GM12878 (cell line): ENCODE measurements around the gene C6orf89. TPM values are rescaled to one million over a fixed set of nuclear protein-coding genes. Genes with fewer than 3 reads are reported as not detected.

Source experiments
- ATAC-seq: fragments of 200-7000 bp; cut with Tn5 transposase; 3 replicates; pipeline ENCODE4 v1.9.1; 2020; ENCODE audit warnings: mild to moderate bottlenecking, moderate library complexity
- BruUV-seq: library from RNA; stranded (reverse); fragments of 400-500 nt; replicated peaks from 2 replicates; lab custom pipeline; 2021; lab: Mats Ljungman, UMichigan
- CTCF ChIA-PET: fragments of 300-600 bp; sonication (Branson Sonifier 250); formaldehyde crosslinking; extraction: SDS; loops from one replicate; lab custom pipeline; 2021; ENCODE audit warnings: inconsistent platforms; lab: Yijun Ruan, JAX
- POLR2A ChIA-PET: fragments of 350-600 bp; formaldehyde crosslinking; extraction: SDS; loops from one replicate; lab custom pipeline; 2021; ENCODE audit warnings: inconsistent platforms; lab: Charles Lee
- RAD21 ChIA-PET: fragments of 300-600 bp; sonication (Branson Sonifier 250); formaldehyde crosslinking; loops from one replicate; lab custom pipeline; 2023; ENCODE audit warnings: antibody characterized with exemption; ENCODE audit not compliant: unreplicated experiment; lab: Charles Lee
- SMC1A ChIA-PET: fragments of 300-600 bp; sonication (Branson Sonifier 250); formaldehyde crosslinking; loops from one replicate; lab custom pipeline; 2023; ENCODE audit not compliant: unreplicated experiment, uncharacterized antibody; lab: Charles Lee
- DNase-seq: peaks from one replicate; pipeline ENCODE4 v3.0.0-alpha.2; 2011; ENCODE audit warnings: low read depth, low spot score
- FAIRE-seq: peaks from 3 replicates; lab custom pipeline; 2011; peaks lifted over from hg19 to GRCh38; lab: Jason Lieb, UNC
- H2AFZ ChIP-seq: 2 replicates; pipeline ENCODE4 v1.6.0; 2011; ENCODE audit warnings: low read depth, low read length, control low read depth; ENCODE audit not compliant: control insufficient read depth
- H3K27ac ChIP-seq: 2 replicates; pipeline ENCODE4 v1.5.1; 2011; ENCODE audit warnings: control low read depth; ENCODE audit not compliant: control insufficient read depth, insufficient read depth
- H3K27me3 ChIP-seq, 2 experiments: replicated peaks in 1 of 2; 2 replicates each; pipeline versions ENCODE4 v1.6.0 to v1.6.1; 2011; ENCODE audit warnings: low read length in 1 of 2; ENCODE audit not compliant: control insufficient read depth in 2 of 2, insufficient read depth in 2 of 2
- H3K36me3 ChIP-seq, 2 experiments: 2 replicates each; pipeline ENCODE4 v1.5.1; 2011; ENCODE audit warnings: low read length in 1 of 2; ENCODE audit not compliant: control insufficient read depth in 2 of 2, insufficient read depth in 2 of 2
- H3K4me1 ChIP-seq: 2 replicates; pipeline ENCODE4 v1.6.1; 2011; ENCODE audit warnings: mild to moderate bottlenecking, low read length, moderate library complexity, mixed read lengths; ENCODE audit not compliant: control insufficient read depth, insufficient read depth
- H3K4me2 ChIP-seq: 2 replicates; pipeline ENCODE4 v1.6.0; 2011; ENCODE audit warnings: control low read depth; ENCODE audit not compliant: control insufficient read depth, insufficient read depth
- H3K4me3 ChIP-seq: fragments of 200-600 bp; sonication (generic); 2 replicates; pipeline ENCODE4 v1.5.1; 2016
- H3K79me2 ChIP-seq: 2 replicates; pipeline ENCODE4 v1.6.0; 2011; ENCODE audit warnings: low read length; ENCODE audit not compliant: control insufficient read depth, insufficient read depth
- H3K9ac ChIP-seq: 2 replicates; pipeline ENCODE4 v1.8.0; 2011; ENCODE audit warnings: low read length, control low read depth, mixed read lengths; ENCODE audit not compliant: control insufficient read depth, insufficient read depth
- H3K9me3 ChIP-seq: replicated peaks from 3 replicates; pipeline ENCODE4 v1.5.1; 2011; ENCODE audit warnings: mild to moderate bottlenecking, low read length; ENCODE audit not compliant: control insufficient read depth, insufficient read depth
- H4K20me1 ChIP-seq: 2 replicates; pipeline ENCODE4 v1.6.0; 2011; ENCODE audit not compliant: control insufficient read depth, insufficient read depth
- BCL3 ChIP-seq: IDR thresholded peaks from 2 replicates; pipeline ENCODE4 v1.6.1; 2011; ENCODE audit warnings: borderline replicate concordance, low read depth, mild to moderate bottlenecking, moderate library complexity, low read length; ENCODE audit not compliant: insufficient read depth, poor library complexity, severe bottlenecking
- BRCA1 ChIP-seq: IDR thresholded peaks from 2 replicates; pipeline ENCODE4 v1.6.1; 2011; ENCODE audit warnings: low read depth, low read length, improper control_type of control experiment
- CHD4 ChIP-seq: fragments of 200-600 bp; sonication (generic); IDR thresholded peaks from 2 replicates; pipeline ENCODE4 v1.6.1; 2016; ENCODE audit warnings: mild to moderate bottlenecking
- CREM ChIP-seq: IDR thresholded peaks from 2 replicates; pipeline ENCODE4 v1.6.1; 2014; ENCODE audit warnings: antibody characterized with exemption, low read depth
- GATAD2B ChIP-seq: fragments of 450-650 bp; conservative IDR thresholded peaks from 2 replicates; pipeline ENCODE4 v1.6.1; 2017; ENCODE audit warnings: low read depth, mild to moderate bottlenecking, moderate library complexity
- MAX ChIP-seq: IDR thresholded peaks from 2 replicates; pipeline ENCODE4 v1.6.1; 2012; ENCODE audit warnings: low read depth, low read length, improper control_type of control experiment
- MLLT1 ChIP-seq: fragments of 450-650 bp; IDR thresholded peaks from 2 replicates; pipeline ENCODE4 v1.6.1; 2016; ENCODE audit warnings: mild to moderate bottlenecking
- RELB ChIP-seq: fragments of 450-650 bp; IDR thresholded peaks from 2 replicates; pipeline ENCODE4 v1.6.1; 2017; ENCODE audit warnings: low read depth, mild to moderate bottlenecking, moderate library complexity
- SMAD1 ChIP-seq: fragments of 450-650 bp; IDR thresholded peaks from 2 replicates; pipeline ENCODE4 v1.6.1; 2018; ENCODE audit warnings: mild to moderate bottlenecking, low read depth; ENCODE audit not compliant: partially characterized antibody
- SMARCA5 ChIP-seq: fragments of 450-650 bp; IDR thresholded peaks from 2 replicates; pipeline ENCODE4 v1.6.1; 2017; ENCODE audit warnings: mild to moderate bottlenecking
- ZNF622 ChIP-seq: fragments of 450-650 bp; IDR thresholded peaks from 2 replicates; pipeline ENCODE4 v1.6.1; 2017; ENCODE audit warnings: mild to moderate bottlenecking, inconsistent platforms
- ZNF687 ChIP-seq: fragments of 450-650 bp; IDR thresholded peaks from 2 replicates; pipeline ENCODE4 v1.6.1; 2017; ENCODE audit warnings: mild to moderate bottlenecking, moderate library complexity
- WGBS: methylation state at CpG from one replicate; pipeline ENCODE4 v1.1.6; 2016; ENCODE audit warnings: low lambda C conversion rate; ENCODE audit not compliant: insufficient replicate concordance, insufficient coverage; ENCODE audit errors: missing lambda C conversion rate; 5-methylcytosine and 5-hydroxymethylcytosine counted together
- in situ Hi-C: fragments of 300-500 bp; cut with MboI; formaldehyde crosslinking; loops from 9 replicates; pipeline ENCODE4 v1.14.3; 2018; ENCODE audit warnings: mixed read lengths
- intact Hi-C: fragments of 100-400 bp; cut with micrococcal nuclease; formaldehyde crosslinking; loops from one replicate; pipeline ENCODE4 v1.14.2; 2022; ENCODE audit not compliant: unreplicated experiment
- polyA plus RNA-seq, 11 experiments: library from polyadenylated mRNA; depleted of rRNA in 4 of 11; unstranded in 6 of 11; stranded (reverse) in 5 of 11; fragments of >200 nt; fragmentation: Nextera tagmentation in 4 of 11; fragmentation: Illumina TruSeq in 1 of 11; extraction: Ambion mirVana in 4 of 11; extraction: Trizol in 1 of 11; gene quantifications; 1 replicate in 1 of 11; 2 replicates in 10 of 11; pipeline versions ENCODE4 v1.2.1 to v1.2.3, GENCODE V29; 2011 to 2016; ENCODE audit warnings: inconsistent platforms in 2 of 11, missing spikeins in 2 of 11, low read depth in 1 of 11
- total RNA-seq, 4 experiments: library from RNA; depleted of rRNA in 3 of 4; stranded (reverse); fragments of >200 nt in 3 of 4; fragmentation: Illumina TruSeq in 1 of 4; extraction: Trizol in 1 of 4; gene quantifications; 2 replicates each; pipeline versions ENCODE4 v1.2.1 to v1.2.3, GENCODE V29; 2013 to 2021

The C6orf89 gene
- total and polyA plus RNA-seq, 10 of the 15 experiments (the other 5 are each of a cell fraction or from before 2014, with no cell fraction given): 10.8 to 42.7 (median 28.6) TPM

- Histone ChIP-seq H3K9ac (no peak overlapping the region), H2AFZ (no peak overlapping the region), H3K4me2 (no peak overlapping the region; the same call in 1 of the 2 replicates), H3K79me2 (no peaks in the 10 kb centered on the region), H3K4me1 (peaks cover 12% of the 10 kb centered on the region), H3K27me3 (no peaks in the 10 kb centered on the region), H4K20me1 (no peaks in the 10 kb centered on the region), H3K27ac (no peak overlapping the region), H3K9me3 (no peaks in the 10 kb centered on the region), H3K36me3 (peaks cover 0 to 12% of the 10 kb centered on the region in 2 experiments; a peak in 1 of 4 replicates), H3K4me3 (no peak overlapping the region)
- intact Hi-C loops: no loop called here
- ChIA-PET RAD21 (interaction anchor here (0.6 kb wide), 1 partner anchor 316 kb away, joined by 3 read pairs; no protein-coding TSS in a partner anchor), SMC1A (interaction anchor here (0.6 to 2.4 kb wide), 2 partner anchors 12 to 92 kb away, joined by 3 to 7 read pairs; no protein-coding TSS in a partner anchor), POLR2A (interaction anchor here (1.8 kb wide), 1 partner anchor 12 kb away, joined by 4 read pairs; no protein-coding TSS in a partner anchor), CTCF (interaction anchor here (0.9 to 2.4 kb wide), 4 partner anchors 41 to 93 kb away, joined by 3 to 9 read pairs (median 3); no protein-coding TSS in a partner anchor)
- BruUV-seq: no TSS peak
- DNase-seq (no peak), FAIRE-seq (no peak), ATAC-seq (peak; percentile 66)
- in situ Hi-C loops: no loop called here
- 49% methylated on average over 4 of the region's 4 CpGs for WGBS
- TF ChIP-seq BRCA1: no peak
- peak; percentile 27 for TF ChIP-seq BCL3
- TF ChIP-seq SMAD1: no peak
- TF ChIP-seq GATAD2B: no peak
- TF ChIP-seq ZNF622: no peak
- TF ChIP-seq MLLT1: no peak
- no peak for TF ChIP-seq CREM
- no peak for TF ChIP-seq MAX
- no peak for TF ChIP-seq CHD4
- no peak for TF ChIP-seq ZNF687
- TF ChIP-seq RELB: no peak
- no peak for TF ChIP-seq SMARCA5
These were observed 40.1 kb downstream of the C6orf89 start for GRCh38 chr6:36925809-36926208.
